ENCODE measurements around the gene C10orf143.

DNA sequence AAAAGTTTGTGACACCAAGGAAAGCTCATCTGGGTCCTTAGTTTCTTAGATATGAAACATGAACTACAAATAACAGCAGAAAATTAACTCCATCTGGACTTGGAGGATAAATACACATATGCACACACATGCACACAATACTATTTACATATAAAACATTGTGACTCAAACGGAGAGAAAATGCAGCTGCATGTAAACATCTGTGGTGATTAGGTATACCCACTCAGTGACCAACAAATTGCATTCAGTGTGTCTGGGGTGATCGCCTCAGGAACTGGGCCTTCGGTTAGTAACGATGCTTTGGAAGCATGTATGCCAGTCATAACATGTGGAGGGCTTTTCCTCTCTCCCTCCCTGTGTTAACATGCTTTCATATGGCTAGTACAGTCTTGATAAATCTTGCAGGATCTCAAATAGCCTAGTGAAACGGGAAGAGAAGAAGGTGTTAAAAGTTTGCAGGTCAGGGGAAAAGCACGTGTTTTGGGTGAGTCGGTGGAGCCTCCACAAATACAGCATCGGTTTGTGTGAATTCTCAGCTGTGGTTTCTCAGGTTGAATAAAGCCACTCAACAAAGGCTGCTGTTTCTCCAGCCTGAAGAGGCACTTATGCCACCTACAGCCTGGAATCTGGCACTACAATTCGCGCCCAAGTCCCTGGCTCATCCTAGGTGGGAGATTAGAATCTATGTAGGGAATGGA is 16.9 kb upstream of the C10orf143 start:
- TF ChIP-seq POLR2A (IDR thresholded peaks at IDR 0.05) = no peak
- TF ChIP-seq, protein P1, sequence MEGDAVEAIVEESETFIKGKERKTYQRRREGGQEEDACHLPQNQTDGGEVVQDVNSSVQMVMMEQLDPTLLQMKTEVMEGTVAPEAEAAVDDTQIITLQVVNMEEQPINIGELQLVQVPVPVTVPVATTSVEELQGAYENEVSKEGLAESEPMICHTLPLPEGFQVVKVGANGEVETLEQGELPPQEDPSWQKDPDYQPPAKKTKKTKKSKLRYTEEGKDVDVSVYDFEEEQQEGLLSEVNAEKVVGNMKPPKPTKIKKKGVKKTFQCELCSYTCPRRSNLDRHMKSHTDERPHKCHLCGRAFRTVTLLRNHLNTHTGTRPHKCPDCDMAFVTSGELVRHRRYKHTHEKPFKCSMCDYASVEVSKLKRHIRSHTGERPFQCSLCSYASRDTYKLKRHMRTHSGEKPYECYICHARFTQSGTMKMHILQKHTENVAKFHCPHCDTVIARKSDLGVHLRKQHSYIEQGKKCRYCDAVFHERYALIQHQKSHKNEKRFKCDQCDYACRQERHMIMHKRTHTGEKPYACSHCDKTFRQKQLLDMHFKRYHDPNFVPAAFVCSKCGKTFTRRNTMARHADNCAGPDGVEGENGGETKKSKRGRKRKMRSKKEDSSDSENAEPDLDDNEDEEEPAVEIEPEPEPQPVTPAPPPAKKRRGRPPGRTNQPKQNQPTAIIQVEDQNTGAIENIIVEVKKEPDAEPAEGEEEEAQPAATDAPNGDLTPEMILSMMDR (IDR thresholded peaks at IDR 0.05) = peak; percentile 18 to 77 (median 61)

All from esophagus squamous epithelium (tissue), 4 donors.